WI38 (cell line): ENCODE results near the gene YWHAQ.

ENCODE experiments used
- H3K4me3 ChIP-seq: 2 replicates; pipeline ENCODE4 v1.5.1; 2011; ENCODE audit warnings: low read depth, mild to moderate bottlenecking, control low read depth, low read length
- CTCF ChIP-seq: IDR thresholded peaks from 2 replicates; pipeline ENCODE4 v1.5.1; 2012; ENCODE audit warnings: low read depth, mild to moderate bottlenecking, control low read depth, low read length

The YWHAQ gene

GRCh38 chr2:9630736-9631552, at the start of gene YWHAQ:
YWHAQ (minus strand) TSS chr2:9630997; CDS start chr2:9630452, 545 bp downstream.
- H3K4me3 ChIP-seq: peak within 1 kb of the TSS; percentile 90
- no peak for TF ChIP-seq CTCF

- H3K4me3 ChIP-seq: no peak overlapping the region
Measured at GRCh38 chr2:9680082-9680481, 49.3 kb upstream of the YWHAQ start.

GRCh38 chr2:9679218-9679617, 48.4 kb upstream of the YWHAQ start:
- H3K4me3 ChIP-seq: no peak overlapping the region
- TF ChIP-seq CTCF: no peak

More at GRCh38 chr2:9680082-9680481, 49.3 kb upstream of the YWHAQ start:
- TF ChIP-seq CTCF: no peak

GRCh38 chr2:9678544-9678943, 47.7 kb upstream of the YWHAQ start:
- H3K4me3 ChIP-seq: no peak overlapping the region
- no peak for TF ChIP-seq CTCF

GRCh38 chr2:9675415-9676351, 44.9 kb upstream of the YWHAQ start:
- peak overlapping the region; percentile 51 for H3K4me3 ChIP-seq
- TF ChIP-seq CTCF: no peak

GRCh38 chr2:9674891-9675414, 44.2 kb upstream of the YWHAQ start:
- H3K4me3 ChIP-seq: peak overlapping the region; percentile 51; the same call in 1 of the 2 replicates
- TF ChIP-seq CTCF: no peak
